Measurements from ENCODE around the gene WDR70.

DNA sequence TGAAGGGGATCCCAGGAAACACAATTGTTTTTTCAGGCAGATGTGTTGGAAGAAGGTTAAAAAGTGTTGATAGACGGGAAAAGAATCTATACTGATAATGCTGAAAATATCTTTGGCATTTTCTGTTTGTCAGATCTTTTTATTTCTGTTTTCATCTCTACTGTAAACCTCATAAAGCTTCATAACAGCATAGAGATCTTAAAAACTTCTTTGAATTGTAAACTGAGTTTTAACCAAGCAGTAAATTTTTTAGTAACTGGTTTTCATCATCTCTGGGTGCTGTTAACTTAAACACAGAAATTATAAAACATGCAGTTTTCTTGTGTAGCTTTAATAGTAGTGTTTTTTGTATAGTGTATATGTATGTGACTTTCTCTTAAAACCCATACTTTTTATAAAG, 227.0 kb downstream of the WDR70 start:
- TF ChIP-seq, protein P1, sequence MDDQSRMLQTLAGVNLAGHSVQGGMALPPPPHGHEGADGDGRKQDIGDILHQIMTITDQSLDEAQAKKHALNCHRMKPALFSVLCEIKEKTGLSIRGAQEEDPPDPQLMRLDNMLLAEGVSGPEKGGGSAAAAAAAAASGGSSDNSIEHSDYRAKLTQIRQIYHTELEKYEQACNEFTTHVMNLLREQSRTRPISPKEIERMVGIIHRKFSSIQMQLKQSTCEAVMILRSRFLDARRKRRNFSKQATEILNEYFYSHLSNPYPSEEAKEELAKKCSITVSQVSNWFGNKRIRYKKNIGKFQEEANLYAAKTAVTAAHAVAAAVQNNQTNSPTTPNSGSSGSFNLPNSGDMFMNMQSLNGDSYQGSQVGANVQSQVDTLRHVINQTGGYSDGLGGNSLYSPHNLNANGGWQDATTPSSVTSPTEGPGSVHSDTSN (IDR thresholded peaks at IDR 0.05), result no peak
- TF ChIP-seq, protein P2, sequence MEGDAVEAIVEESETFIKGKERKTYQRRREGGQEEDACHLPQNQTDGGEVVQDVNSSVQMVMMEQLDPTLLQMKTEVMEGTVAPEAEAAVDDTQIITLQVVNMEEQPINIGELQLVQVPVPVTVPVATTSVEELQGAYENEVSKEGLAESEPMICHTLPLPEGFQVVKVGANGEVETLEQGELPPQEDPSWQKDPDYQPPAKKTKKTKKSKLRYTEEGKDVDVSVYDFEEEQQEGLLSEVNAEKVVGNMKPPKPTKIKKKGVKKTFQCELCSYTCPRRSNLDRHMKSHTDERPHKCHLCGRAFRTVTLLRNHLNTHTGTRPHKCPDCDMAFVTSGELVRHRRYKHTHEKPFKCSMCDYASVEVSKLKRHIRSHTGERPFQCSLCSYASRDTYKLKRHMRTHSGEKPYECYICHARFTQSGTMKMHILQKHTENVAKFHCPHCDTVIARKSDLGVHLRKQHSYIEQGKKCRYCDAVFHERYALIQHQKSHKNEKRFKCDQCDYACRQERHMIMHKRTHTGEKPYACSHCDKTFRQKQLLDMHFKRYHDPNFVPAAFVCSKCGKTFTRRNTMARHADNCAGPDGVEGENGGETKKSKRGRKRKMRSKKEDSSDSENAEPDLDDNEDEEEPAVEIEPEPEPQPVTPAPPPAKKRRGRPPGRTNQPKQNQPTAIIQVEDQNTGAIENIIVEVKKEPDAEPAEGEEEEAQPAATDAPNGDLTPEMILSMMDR (IDR thresholded peaks at IDR 0.05), result no peak
- TF ChIP-seq, protein P3, sequence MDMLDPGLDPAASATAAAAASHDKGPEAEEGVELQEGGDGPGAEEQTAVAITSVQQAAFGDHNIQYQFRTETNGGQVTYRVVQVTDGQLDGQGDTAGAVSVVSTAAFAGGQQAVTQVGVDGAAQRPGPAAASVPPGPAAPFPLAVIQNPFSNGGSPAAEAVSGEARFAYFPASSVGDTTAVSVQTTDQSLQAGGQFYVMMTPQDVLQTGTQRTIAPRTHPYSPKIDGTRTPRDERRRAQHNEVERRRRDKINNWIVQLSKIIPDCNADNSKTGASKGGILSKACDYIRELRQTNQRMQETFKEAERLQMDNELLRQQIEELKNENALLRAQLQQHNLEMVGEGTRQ (IDR thresholded peaks at IDR 0.05; ENCODE audit: borderline replicate concordance, low read depth, low read length), result no peak
- TF ChIP-seq EP300 (IDR thresholded peaks at IDR 0.05; ENCODE audit: borderline replicate concordance in 1 of 2, low read depth in 1 of 2, low read length in 1 of 2) (no peak), SMC3 (IDR thresholded peaks at IDR 0.05; ENCODE audit: low read depth, low read length) (no peak), POLR2AphosphoS5 (IDR thresholded peaks at IDR 0.05; ENCODE audit: low read depth, low read length) (no peak), NFIC (IDR thresholded peaks at IDR 0.05; ENCODE audit: borderline replicate concordance) (no peak), TAF1 (IDR thresholded peaks at IDR 0.05; ENCODE audit: borderline replicate concordance, low read depth, low read length) (no peak), YY1 (IDR thresholded peaks at IDR 0.05; ENCODE audit: low read depth) (no peak), EZH2phosphoT487 (IDR thresholded peaks at IDR 0.05; ENCODE audit: borderline replicate concordance, low read depth) (no peak), RCOR1 (IDR thresholded peaks at IDR 0.05; ENCODE audit: low read length) (no peak), NRF1 (IDR thresholded peaks at IDR 0.05; ENCODE audit: low read depth, low read length) (no peak)
- TF ChIP-seq, protein P4, sequence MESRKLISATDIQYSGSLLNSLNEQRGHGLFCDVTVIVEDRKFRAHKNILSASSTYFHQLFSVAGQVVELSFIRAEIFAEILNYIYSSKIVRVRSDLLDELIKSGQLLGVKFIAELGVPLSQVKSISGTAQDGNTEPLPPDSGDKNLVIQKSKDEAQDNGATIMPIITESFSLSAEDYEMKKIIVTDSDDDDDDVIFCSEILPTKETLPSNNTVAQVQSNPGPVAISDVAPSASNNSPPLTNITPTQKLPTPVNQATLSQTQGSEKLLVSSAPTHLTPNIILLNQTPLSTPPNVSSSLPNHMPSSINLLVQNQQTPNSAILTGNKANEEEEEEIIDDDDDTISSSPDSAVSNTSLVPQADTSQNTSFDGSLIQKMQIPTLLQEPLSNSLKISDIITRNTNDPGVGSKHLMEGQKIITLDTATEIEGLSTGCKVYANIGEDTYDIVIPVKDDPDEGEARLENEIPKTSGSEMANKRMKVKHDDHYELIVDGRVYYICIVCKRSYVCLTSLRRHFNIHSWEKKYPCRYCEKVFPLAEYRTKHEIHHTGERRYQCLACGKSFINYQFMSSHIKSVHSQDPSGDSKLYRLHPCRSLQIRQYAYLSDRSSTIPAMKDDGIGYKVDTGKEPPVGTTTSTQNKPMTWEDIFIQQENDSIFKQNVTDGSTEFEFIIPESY (IDR thresholded peaks at IDR 0.05; ENCODE audit: borderline replicate concordance, low read depth), result no peak
- TF ChIP-seq, protein P5, sequence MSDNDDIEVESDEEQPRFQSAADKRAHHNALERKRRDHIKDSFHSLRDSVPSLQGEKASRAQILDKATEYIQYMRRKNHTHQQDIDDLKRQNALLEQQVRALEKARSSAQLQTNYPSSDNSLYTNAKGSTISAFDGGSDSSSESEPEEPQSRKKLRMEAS (IDR thresholded peaks at IDR 0.05; ENCODE audit: low read depth), result no peak
